Pancreas (tissue), 10 donors: ENCODE measurements around the gene RYR3. TPM values are rescaled to one million over a fixed set of nuclear protein-coding genes. Genes with fewer than 3 reads are reported as not detected.

Source experiments
- ATAC-seq, 4 donors: fragments of 200-7000 bp; cut with Tn5 transposase; one replicate each; pipeline versions ENCODE4 v1.8.0 to v1.9.1; 2020; ENCODE audit warnings: mild to moderate bottlenecking in 4 of 4, moderate library complexity in 4 of 4
- DNase-seq, 6 donors: peaks; one replicate each; pipeline ENCODE4 v3.0.0-alpha.2; 2020
- FAIRE-seq: peaks from 2 replicates; lab custom pipeline; 2012; peaks lifted over from hg19 to GRCh38; lab: Jason Lieb, UNC
- H3K27ac ChIP-seq, 4 donors: fragments of 200-600 bp; sonication (generic); 1 replicate in 3 of 4; 2 replicates in 1 of 4; pipeline versions ENCODE4 v1.5.0 to v1.8.0; 2020
- H3K27me3 ChIP-seq, 4 donors: fragments of 200-600 bp; one replicate each; pipeline ENCODE4 v1.8.0; 2021
- H3K36me3 ChIP-seq, 3 donors: fragments of 200-600 bp; sonication (generic) in 1 of 3; one replicate each; pipeline versions ENCODE4 v1.5.0 to v1.8.0; 2020 to 2021
- H3K4me1 ChIP-seq, 3 donors: fragments of 200-600 bp; one replicate each; pipeline ENCODE4 v1.8.0; 2021
- H3K4me3 ChIP-seq, 4 donors: fragments of 200-600 bp; sonication (generic) in 2 of 4; one replicate each; pipeline versions ENCODE4 v1.5.0 to v1.8.0; 2020 to 2021
- H3K9me3 ChIP-seq, 4 donors: fragments of 200-600 bp; one replicate each; pipeline ENCODE4 v1.8.0; 2021
- CTCF ChIP-seq, 4 donors: fragments of 200-600 bp; sonication (generic) in 3 of 4; IDR thresholded peaks; one replicate each; pipeline versions ENCODE4 v1.5.0 to v1.8.0; 2021; ENCODE audit warnings: antibody characterized with exemption in 4 of 4
- WGBS, 2 donors: extraction: QIAGEN DNeasy Blood & Tissue Kit; methylation state at CpG; one replicate each; pipeline ENCODE4 v1.1.7; 2013; 5-methylcytosine and 5-hydroxymethylcytosine counted together
- intact Hi-C, 3 donors: fragments of 100-400 bp; cut with DNase I; formaldehyde crosslinking; loops; one replicate each; pipeline versions ENCODE4 v1.11.1 to v1.14.2; 2022
- polyA plus RNA-seq, 2 donors: library from polyadenylated mRNA; stranded (reverse); fragments of 200-250 nt; gene quantifications; one replicate each; pipeline ENCODE4 v1.2.3, GENCODE V29; 2013
- total RNA-seq, 6 donors: library from RNA; stranded (reverse); fragmentation: NEBNext Ultra II Directional in 4 of 6; extraction: Animal tissue kit (Norgen Biotek cat#: 25700) in 4 of 6; gene quantifications; one replicate each; pipeline versions ENCODE4 v1.2.1 to v1.2.4, GENCODE V29; 2021 to 2023
- donor health status: healthy with polysubstance abuse.
- donor health status: DM: no; HTN: no; CAD: no; lungs with moderate emphysema.
- donor health status: DM: no; HTN: no; CAD: no.
- donor health status: control.
- donor health status: control.
- donor health status: Bipolar disorder and iron deficiency.
- donor health status: DM: yes; HTN: yes; CAD: no.
- donor health status: DM: no; HTN: no; CAD: no.
- donor health status: DM: no; HTN: no; CAD: no.
- donor health status: DM: yes; HTN: yes; CAD: no.

The RYR3 gene
- total and polyA plus RNA-seq, 8 donors, result 0.03 to 0.52 (median 0.13) TPM

- H3K36me3 ChIP-seq, result no peaks in the 10 kb centered on the region
- H3K27ac ChIP-seq, result no peak overlapping the region
- no peaks in the 10 kb centered on the region for H3K4me1 ChIP-seq
- H3K9me3 ChIP-seq, result no peaks in the 10 kb centered on the region
- WGBS, 2 donors, result 75 to 87% methylated on average over 2 of the region's 2 CpGs
- no peak for TF ChIP-seq CTCF (IDR thresholded peaks at IDR 0.05)
- ATAC-seq (no peak), FAIRE-seq (no peak), DNase-seq (no peak)
- H3K4me3 ChIP-seq, result no peak overlapping the region
- intact Hi-C loops, result no loop called here
- no peaks in the 10 kb centered on the region for H3K27me3 ChIP-seq
Measured at GRCh38 chr15:33852570-33852969, 541.8 kb downstream of the RYR3 start.

DNA sequence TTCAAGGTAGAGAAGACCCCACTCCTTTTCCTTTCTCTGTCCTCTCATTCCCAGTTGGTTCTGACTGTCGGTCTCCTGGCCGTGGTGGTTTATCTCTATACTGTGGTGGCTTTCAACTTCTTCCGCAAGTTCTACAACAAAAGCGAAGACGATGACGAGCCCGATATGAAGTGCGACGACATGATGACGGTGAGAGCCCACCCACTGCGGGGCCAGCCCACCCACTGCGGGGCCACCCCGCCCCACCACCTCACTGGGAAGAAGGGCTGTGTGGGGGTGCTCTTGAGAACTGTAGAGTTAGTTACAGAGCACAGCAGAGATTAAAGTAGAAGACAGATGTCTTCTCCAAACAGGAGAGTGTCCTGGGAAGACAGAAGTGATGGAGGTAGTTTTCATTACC is 547.0 kb downstream of the RYR3 start:
- Histone ChIP-seq H3K4me1 (no peaks in the 10 kb centered on the region), H3K36me3 (no peaks in the 10 kb centered on the region), H3K9me3 (no peaks in the 10 kb centered on the region), H3K4me3 (no peak overlapping the region), H3K27me3 (no peaks in the 10 kb centered on the region), H3K27ac (no peak overlapping the region)
- intact Hi-C loops, result no loop called here
- WGBS, 2 donors, result 94 to 96% methylated on average over 13 of the region's 13 CpGs
- ATAC-seq, result no peak
- no peak for DNase-seq
- FAIRE-seq, result no peak
- no peak for TF ChIP-seq CTCF (IDR thresholded peaks at IDR 0.05)

GRCh38 chr15:33858836-33859235 is 548.1 kb downstream of the RYR3 start:
- TF ChIP-seq CTCF (IDR thresholded peaks at IDR 0.05), result no peak
- no peak overlapping the region for H3K4me3 ChIP-seq
- H3K36me3 ChIP-seq, result no peaks in the 10 kb centered on the region
- no peaks in the 10 kb centered on the region for H3K9me3 ChIP-seq
- no peak overlapping the region for H3K27ac ChIP-seq
- FAIRE-seq (no peak), DNase-seq (no peak), ATAC-seq (no peak)
- no peaks in the 10 kb centered on the region for H3K27me3 ChIP-seq
- no peaks in the 10 kb centered on the region for H3K4me1 ChIP-seq
- intact Hi-C loops, result no loop called here
- 89 to 91% methylated on average over 6 of the region's 6 CpGs for WGBS, 2 donors

- ATAC-seq (no peak), FAIRE-seq (no peak), DNase-seq (no peak)
- H3K9me3 ChIP-seq, result no peaks in the 10 kb centered on the region
- no peaks in the 10 kb centered on the region for H3K36me3 ChIP-seq
- intact Hi-C loops, result no loop called here
- WGBS, 2 donors, result 64 to 89% methylated on average over 1 of the region's 1 CpG
- no peak for TF ChIP-seq CTCF (IDR thresholded peaks at IDR 0.05)
- no peaks in the 10 kb centered on the region for H3K4me1 ChIP-seq
- H3K4me3 ChIP-seq, result no peak overlapping the region
- H3K27ac ChIP-seq, result no peak overlapping the region
- no peaks in the 10 kb centered on the region for H3K27me3 ChIP-seq
Measured at GRCh38 chr15:33859992-33860545, 549.3 kb downstream of the RYR3 start.

DNA sequence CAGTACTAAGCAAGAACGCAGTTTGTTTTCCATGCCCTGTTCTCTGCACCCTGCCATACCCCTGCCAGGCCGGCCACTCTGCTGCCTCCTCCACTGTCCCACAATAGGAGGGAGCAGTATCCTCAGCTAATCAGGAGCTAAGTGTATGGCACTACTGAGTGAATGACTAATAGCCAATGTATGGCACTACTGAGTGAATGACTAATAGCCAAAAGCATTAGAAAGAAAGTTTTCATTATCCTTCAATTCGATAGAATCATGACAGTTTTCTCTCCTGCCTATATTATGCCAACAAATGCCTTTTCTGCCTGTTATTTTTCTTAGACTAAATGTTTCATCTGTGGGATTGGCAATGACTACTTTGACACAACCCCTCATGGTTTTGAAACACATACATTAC is 550.0 kb downstream of the RYR3 start:
- DNase-seq (no peak), FAIRE-seq (no peak), ATAC-seq (no peak)
- Histone ChIP-seq H3K36me3 (no peaks in the 10 kb centered on the region), H3K27me3 (no peaks in the 10 kb centered on the region), H3K9me3 (no peaks in the 10 kb centered on the region), H3K27ac (no peak overlapping the region), H3K4me1 (no peaks in the 10 kb centered on the region), H3K4me3 (no peak overlapping the region)
- intact Hi-C loops, result no loop called here
- 91 to 98% methylated on average over 3 of the region's 3 CpGs for WGBS, 2 donors
- TF ChIP-seq CTCF (IDR thresholded peaks at IDR 0.05), result no peak
